HFF-Myc (cell line): Measurements from ENCODE around the gene ZNF526.

Experiments
- DNase-seq: peaks from one replicate; pipeline ENCODE4 v3.0.0-alpha.2; 2011; ENCODE audit warnings: low read depth; ENCODE audit errors: extremely low read depth
- H3K4me3 ChIP-seq: replicated peaks from 2 replicates; pipeline ENCODE4 v1.5.1; 2011; ENCODE audit warnings: low read depth, mild to moderate bottlenecking, control low read depth, low read length
- TF ChIP-seq, protein P1 (sequence below): IDR thresholded peaks from 2 replicates; pipeline ENCODE4 v1.5.1; 2012; ENCODE audit warnings: mild to moderate bottlenecking, low read depth, low read length, control low read depth; ENCODE audit errors: missing control alignments

Gene ZNF526

GRCh38 chr19:42246143-42246921, 26.2 kb downstream of the ZNF526 start:
- TF ChIP-seq, protein P1, sequence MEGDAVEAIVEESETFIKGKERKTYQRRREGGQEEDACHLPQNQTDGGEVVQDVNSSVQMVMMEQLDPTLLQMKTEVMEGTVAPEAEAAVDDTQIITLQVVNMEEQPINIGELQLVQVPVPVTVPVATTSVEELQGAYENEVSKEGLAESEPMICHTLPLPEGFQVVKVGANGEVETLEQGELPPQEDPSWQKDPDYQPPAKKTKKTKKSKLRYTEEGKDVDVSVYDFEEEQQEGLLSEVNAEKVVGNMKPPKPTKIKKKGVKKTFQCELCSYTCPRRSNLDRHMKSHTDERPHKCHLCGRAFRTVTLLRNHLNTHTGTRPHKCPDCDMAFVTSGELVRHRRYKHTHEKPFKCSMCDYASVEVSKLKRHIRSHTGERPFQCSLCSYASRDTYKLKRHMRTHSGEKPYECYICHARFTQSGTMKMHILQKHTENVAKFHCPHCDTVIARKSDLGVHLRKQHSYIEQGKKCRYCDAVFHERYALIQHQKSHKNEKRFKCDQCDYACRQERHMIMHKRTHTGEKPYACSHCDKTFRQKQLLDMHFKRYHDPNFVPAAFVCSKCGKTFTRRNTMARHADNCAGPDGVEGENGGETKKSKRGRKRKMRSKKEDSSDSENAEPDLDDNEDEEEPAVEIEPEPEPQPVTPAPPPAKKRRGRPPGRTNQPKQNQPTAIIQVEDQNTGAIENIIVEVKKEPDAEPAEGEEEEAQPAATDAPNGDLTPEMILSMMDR = peak; percentile 68
- H3K4me3 ChIP-seq = no peak overlapping the region
- no peak for DNase-seq

DNA sequence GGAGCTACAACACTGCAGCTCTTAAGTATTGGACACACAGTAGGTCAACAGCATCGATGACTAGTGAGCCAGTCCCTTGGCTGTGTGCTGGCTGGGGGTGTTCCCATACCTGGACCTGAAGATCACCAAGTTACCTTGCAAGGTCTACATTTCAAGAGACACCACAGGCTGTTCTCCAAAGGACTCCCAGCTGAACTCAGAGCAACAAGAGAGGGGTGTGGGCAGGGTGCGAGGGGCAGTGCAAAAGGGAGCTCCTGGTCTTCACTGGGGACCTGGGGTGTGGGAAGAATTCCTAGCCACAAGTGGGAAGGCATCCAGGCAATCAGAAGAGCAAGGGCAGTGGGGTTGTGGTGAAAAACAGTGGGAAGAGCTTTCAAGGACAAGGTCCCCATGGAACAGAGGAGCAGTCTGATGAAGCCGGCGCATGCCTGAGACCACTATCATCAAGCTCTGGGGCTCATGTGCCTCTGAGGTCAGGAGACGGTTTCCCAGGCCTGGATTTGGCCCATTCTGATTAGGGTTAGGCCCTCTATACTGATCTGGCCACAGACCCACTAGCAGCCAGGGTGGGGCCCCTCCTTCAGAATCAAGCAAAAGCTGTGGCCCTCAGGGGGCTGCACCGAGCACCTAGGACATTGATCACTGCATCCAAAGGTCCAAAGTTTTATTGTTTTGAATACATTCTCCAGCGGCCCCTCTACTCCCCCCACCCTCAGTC, 27.0 kb downstream of the ZNF526 start:
- TF ChIP-seq, protein P1 = no peak
- no peak overlapping the region for H3K4me3 ChIP-seq
- no peak for DNase-seq

DNA sequence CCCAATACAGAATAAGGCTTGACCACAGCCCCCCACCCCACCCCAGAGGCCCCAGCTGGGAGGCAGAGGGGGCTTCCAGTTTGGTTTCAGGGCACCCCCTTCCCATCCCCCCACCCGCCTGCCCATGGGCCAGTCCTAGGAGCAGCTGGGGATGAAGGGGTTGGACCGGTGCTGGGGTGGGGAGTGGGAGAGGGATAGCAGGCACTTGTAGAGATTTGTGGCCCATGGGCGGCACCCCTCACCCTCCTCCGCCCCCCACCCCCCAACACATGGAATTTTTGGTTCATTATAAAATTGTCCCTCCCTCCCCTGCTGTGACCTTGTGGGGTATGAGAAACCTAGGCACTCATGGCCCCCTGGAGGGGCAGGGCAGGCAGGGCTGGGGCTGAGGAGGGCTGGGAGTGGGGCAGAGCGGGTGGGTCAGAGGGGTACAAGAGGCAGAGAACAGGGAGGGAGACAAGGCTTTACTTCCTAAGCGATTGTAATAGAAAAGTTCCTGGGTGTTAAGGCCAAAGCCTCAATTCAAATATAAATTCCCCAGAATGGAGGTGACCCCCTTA, 27.6 kb downstream of the ZNF526 start:
- H3K4me3 ChIP-seq = no peak overlapping the region
- no peak for DNase-seq
- TF ChIP-seq, protein P1 = no peak

DNA sequence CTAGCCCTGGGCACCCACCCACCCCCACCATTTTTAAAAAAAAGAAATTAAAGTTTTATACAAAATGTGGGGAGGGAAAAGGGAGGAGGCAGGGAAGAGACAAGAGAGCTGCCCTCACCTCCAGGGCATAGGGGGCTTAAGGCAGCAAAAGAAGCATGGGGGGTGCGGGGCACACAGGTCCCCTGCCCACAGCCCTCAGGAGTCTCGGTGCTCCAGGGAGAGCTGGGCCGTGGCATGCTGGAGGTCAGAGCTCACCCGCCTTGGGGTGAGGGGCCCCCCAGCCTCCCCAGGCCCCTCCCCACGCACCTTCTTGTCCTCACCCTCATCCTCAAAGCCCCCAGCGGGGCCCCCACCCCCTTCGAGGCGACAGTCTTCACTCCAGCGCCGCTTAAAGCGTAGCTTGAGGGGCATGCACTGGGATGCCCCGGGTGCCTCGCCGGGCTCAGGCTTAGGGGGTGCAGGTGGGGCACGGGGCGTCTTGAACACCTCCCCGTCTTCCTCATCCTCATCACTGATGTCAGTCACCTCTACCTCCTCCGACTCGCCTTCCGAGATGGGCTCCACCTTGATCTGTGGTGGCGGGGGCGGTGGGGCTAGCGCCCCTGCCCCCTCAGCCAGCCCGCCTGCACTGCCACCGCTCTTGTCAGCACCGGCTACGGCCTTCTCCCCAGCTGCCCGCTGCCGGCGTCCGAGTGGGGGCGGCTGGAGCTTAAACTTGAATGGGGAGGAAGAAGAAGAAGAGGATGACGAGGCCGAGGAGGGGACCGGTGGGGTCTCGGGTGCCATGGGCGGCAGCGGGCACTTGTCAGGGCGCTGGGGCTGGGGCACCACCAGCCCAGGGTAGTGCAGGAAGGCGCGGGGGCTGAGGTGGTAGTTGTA, 28.4 kb downstream of the ZNF526 start:
- TF ChIP-seq, protein P1 = no peak
- no peak for DNase-seq
- no peak overlapping the region for H3K4me3 ChIP-seq

DNA sequence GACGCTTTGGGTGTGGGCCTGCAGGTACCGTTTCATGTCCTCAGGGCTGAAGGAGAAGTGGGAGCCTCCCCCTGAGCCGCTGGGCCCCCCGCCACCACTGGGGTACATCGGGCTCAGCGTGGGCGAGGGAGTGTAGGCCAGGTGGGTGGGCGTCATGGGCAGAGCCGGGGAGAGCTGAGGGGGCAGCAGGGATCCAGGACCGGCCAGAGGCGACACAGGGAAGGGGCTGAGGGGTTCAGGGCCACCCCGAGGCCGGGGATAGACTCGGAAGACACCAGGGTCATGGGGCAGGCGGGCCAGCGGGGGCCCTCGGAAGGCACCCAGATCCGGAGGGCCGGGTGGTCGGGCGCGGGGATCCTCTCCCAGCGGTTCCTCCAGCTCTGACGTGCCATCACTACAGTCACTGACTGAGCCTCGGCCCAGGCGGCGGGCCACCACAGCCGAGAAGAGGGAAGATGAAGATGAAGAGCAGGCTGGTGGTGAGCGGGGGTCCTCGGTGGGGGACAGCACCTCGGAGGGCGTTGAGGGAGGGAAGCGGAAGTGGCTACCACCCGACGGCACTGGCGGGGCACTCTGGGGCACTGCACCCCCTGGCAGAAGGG, 29.1 kb downstream of the ZNF526 start:
- TF ChIP-seq, protein P1 = no peak
- no peak overlapping the region for H3K4me3 ChIP-seq
- DNase-seq = no peak

DNA sequence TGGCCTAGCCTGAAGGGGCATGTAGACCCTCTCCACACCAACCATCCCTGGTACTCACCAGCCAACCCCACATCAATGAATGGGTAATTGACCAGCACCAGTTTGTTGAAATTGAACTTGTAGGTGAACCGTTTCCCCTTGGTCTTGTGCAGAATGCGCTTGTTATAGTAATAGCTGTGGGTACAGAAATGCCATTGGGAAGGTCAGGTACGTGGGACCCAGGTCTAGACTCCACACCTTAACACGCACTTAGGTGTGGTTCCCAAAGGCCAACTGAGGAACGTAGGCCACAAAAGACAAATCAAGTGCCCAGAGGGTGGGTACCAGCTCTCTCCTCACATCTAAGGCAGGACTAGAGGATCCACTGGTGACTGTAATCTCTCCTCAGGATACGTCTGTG, 29.7 kb downstream of the ZNF526 start:
- TF ChIP-seq, protein P1 = no peak
- H3K4me3 ChIP-seq = no peak overlapping the region
- DNase-seq = no peak
